ENCODE data around the gene ADNP. TPM values are rescaled to one million over a fixed set of nuclear protein-coding genes. Genes with fewer than 3 reads are reported as not detected.

ADNP gene
- total RNA-seq, 1 experiment from 2014 or later: 55.5 TPM

GRCh38 chr20:50842821-50843220, 88.4 kb downstream of the ADNP start:
- Histone ChIP-seq H3K4me3 (ENCODE audit: low read length) (no peak overlapping the region), H3K36me3 (ENCODE audit: insufficient read depth, low read length) (peaks cover 54% of the 10 kb centered on the region), H3K9me3 (ENCODE audit: low read length) (no peaks in the 10 kb centered on the region), H3K4me1 (ENCODE audit: low read length) (peaks cover 73% of the 10 kb centered on the region), H3K79me2 (ENCODE audit: low read length) (peaks cover 77% of the 10 kb centered on the region), H3K27me3 (ENCODE audit: low read length) (no peaks in the 10 kb centered on the region), H3K9ac (ENCODE audit: low read length) (no peak overlapping the region), H2AFZ (ENCODE audit: low read length) (no peak overlapping the region), H4K20me1 (ENCODE audit: insufficient read depth, low read depth, low read length) (no peaks in the 10 kb centered on the region), H3K4me2 (ENCODE audit: low read depth, low read length, poor library complexity, severe bottlenecking) (no peak overlapping the region), H3K27ac (ENCODE audit: low read length) (peak overlapping the region; percentile 75), H3K9me2 (replicated peaks; ENCODE audit: insufficient read depth, low read length) (no peaks in the 10 kb centered on the region)
- DNase-seq: no peak

Small RNA genes lying within 50 kb of the gene (small RNA-seq; reads per million reads assigned to genes)
- gene TMSB4XP6: not detected

Other genes starting within 250 kb of the ADNP start
- gene RIPOR3, start 239.9 kb downstream of the ADNP start, total RNA-seq (2014; rRNA removed; shearing (Covaris generic); ENCODE audit: low replicate concordance): not detected in 2 replicates
- gene PARD6B, start 199.9 kb downstream of the ADNP start, total RNA-seq (2014; rRNA removed; shearing (Covaris generic); ENCODE audit: low replicate concordance): 2.6 and 5.9 TPM in 2 replicates
- gene BCAS4, start 136.4 kb downstream of the ADNP start, total RNA-seq (2014; rRNA removed; shearing (Covaris generic); ENCODE audit: low replicate concordance): 191 and 231 TPM in 2 replicates
- gene DPM1, start 27.1 kb upstream of the ADNP start, total RNA-seq (2014; rRNA removed; shearing (Covaris generic); ENCODE audit: low replicate concordance): 37.5 and 67.2 TPM in 2 replicates
- 4.8 and 5.5 TPM in 2 replicates for gene MOCS3, start 27.4 kb upstream of the ADNP start, total RNA-seq (2014; rRNA removed; shearing (Covaris generic); ENCODE audit: low replicate concordance)
- gene KCNG1, start 91.7 kb upstream of the ADNP start, total RNA-seq (2014; rRNA removed; shearing (Covaris generic); ENCODE audit: low replicate concordance): not detected in 2 replicates